Hippocampal formation (tissue), 2 donors: ENCODE data around the gene TMCC3.
"Not testable (repeated sequence)": the region's sequence is repeated elsewhere in the genome, so short reads cannot be mapped to it uniquely, and the experiment has no call there.

Experiments
- DNase-seq, 2 donors: peaks; one replicate each; lab custom pipeline; 2025; lab: John Stamatoyannopoulos, UW

Gene TMCC3

DNA sequence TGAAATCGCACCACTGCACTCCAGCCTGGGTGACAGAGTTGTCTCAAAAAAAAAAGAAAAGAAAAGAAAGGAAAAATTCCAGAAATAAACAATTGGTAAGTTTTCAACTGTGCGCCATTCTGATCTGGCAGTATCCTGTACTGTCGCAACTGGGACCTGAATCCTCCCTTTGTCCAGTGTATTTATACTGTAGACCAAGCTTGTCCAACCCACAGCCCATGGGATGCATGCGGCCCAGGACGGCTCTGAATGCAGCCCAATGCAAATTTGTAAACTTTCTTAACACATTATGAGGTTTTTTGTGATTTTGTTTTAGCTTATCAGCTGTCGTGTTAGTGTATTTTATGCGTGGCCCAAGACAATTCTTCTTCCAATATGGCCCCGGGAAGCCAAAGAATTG is 84.7 kb downstream of the TMCC3 start:
- no peak for DNase-seq

GRCh38 chr12:94563286-94563685 is 87.1 kb downstream of the TMCC3 start:
- DNase-seq = no peak

DNA sequence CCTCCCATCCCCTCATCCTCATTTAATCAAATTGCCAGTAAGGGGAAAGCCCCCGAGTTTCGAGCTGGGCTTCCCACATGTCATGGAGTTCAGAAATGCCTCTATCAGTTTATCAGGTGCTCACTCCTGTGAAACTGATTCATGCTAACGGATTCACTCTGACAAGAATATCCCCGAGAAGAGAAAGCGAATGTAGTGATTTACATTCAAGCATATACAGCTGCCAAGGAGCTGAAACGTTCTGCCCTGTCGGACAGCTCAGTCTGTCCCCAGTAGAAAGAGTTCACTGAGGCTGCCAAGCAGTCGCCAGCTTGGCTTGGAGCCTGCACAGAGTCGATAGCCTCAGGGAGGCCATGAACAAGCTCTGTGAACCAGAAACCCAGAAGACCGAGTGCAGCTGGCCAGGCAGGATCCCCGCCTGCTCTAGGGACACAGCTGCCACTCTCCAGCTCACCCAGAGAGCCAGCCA is 88.4 kb downstream of the TMCC3 start:
- DNase-seq = peak; percentile 79 to 80

DNA sequence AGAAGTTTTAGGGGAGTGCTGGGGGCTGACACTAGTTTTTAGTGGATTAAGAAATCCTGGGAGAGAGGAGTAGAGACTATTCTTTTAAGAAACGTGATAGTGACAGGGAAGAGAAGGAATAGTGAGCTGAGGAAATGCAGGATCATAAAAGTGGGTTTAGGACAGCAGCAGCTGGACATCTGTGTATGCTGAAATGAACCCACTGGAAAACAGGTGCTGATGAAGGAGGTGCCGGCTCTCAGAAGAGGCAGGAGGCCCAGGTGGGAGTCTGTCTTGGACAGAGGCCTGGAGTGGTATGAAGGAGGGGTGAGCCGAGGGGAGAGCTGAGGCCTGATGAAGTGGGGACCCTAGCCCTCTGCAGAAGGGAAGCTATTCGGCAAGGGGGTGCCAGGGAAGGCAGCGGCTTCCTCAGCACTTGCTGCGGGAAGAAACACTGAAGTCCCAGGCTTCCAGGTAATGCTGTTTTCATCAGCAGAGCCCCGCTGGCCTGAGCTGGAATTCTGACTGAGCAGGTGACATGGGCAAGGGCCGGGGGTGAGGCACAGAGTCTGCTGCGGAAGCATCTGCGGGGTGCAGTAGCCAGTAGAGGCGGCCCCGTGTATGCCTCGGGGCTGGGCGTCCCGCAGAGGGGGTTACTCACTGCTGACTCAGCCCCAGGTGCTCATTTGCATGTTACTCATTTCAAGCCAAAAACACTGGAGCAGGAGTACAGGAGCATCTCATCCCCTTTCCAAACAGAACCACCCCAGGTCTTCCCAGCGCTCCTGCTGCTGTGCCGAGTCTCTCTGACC is 89.7 kb downstream of the TMCC3 start:
- peak; percentile 31 to 42 for DNase-seq

- no peak for DNase-seq
These were observed 91.7 kb downstream of the TMCC3 start for GRCh38 chr12:94558612-94559011.

DNA sequence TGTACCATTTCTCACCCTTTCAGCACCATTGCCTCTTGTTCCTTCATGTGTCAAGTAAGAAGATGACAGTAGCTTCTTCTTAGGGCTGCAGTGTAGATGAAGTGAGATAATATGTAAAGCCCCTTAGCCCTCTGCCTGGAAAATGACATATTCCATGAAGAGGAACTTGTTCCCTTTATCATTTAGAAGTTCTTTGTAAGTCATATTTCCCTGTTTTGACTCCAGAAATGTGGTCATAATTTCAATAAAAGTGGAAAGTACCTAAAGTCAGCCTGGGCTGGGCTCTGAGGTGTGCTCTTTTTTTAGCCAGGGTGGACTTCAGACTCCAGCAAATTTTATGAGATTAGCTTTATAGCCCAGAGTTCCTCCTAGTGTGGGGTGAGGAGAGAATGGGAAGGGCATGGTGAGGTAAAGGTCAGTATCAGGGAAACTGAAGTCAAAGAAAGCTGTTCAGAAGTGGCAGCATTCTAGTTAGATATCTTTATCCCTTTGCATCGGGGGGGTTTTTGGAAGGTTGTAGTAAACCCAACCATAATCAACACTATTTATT is 92.5 kb downstream of the TMCC3 start:
- DNase-seq = no peak

DNA sequence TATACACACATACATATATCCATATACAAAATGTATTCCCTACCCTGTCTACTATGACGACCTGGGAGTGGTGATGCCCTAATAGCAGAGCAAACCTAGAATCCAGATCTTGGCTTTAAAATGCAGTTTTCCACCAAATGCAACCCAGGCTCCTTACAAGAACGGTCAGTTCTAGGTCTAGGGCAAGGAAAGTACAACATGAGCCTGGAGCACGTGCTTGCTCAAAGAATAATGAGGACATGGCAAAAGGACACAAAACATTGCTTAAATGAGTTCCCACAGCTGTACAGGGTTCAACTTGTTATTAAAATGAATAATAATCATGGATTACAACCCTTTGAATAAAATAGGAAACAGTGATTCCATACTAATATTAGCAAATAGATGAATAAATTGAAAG is 94.7 kb downstream of the TMCC3 start:
- no peak for DNase-seq

DNA sequence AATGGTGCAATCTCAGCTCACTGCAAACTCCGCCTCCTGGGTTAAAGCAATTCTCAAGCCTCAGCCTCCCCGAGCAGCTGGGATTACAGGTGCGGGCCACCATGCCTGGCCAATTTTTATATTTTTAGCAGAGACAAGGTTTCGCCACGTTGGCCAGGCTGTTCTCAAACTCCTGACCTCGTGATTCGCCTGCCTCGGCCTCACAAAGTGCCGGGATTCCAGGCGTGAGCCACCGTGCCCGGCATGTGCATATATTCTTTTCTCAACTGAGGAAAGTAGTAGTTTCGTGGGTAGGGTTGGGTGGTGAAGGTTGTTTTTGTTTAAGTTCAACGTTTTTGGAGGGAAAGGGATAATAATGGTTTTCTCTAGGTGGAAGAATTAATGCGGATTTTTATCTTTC is 96.5 kb downstream of the TMCC3 start:
- DNase-seq = no peak

DNA sequence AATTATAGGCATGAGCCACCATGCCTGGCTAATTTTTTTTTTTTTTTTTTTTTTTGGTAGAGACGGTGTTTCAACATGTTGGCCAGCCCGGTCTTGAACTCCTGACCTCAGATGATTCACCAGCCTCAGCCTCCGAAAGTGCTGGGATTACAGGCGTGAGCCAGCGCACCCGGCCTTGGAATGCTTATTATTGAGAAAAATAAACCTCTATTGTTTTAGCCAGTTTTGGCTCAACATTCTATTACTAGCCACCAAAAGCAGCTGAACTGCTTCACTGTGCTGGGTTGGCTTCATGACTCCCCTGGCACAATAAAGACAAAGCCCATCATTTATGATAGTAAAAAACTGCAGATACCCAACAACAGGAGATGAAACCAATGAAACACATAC is 97.2 kb downstream of the TMCC3 start:
- DNase-seq = peak; percentile 20 to 81

- DNase-seq = no peak
These were observed 98.5 kb downstream of the TMCC3 start for GRCh38 chr12:94551810-94552209.

GRCh38 chr12:94550964-94551363 is 99.4 kb downstream of the TMCC3 start:
- DNase-seq = no peak

- DNase-seq = not testable (repeated sequence)
These were observed 101.5 kb downstream of the TMCC3 start for GRCh38 chr12:94548833-94549232.

GRCh38 chr12:94545935-94546771 is 104.2 kb downstream of the TMCC3 start:
- DNase-seq = peak; percentile 36 to 45

DNA sequence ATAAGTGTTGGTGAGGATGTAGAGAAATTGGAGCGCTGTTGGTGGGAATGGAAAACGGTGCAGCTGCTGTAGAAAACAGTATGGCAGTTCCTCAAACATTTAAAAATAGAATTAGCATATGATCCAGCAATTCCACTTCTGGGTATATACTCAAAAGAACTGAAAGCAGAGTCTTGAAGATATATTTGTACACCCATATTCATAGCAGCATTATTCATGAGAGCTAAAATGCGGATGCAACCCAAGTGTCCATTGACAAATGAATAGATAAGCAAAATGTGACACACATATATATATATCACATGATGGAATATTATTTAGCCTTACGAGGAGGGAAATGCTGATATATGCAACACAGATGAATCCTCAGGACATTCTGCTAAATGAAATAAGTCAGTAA is 106.0 kb downstream of the TMCC3 start:
- DNase-seq = no peak

DNA sequence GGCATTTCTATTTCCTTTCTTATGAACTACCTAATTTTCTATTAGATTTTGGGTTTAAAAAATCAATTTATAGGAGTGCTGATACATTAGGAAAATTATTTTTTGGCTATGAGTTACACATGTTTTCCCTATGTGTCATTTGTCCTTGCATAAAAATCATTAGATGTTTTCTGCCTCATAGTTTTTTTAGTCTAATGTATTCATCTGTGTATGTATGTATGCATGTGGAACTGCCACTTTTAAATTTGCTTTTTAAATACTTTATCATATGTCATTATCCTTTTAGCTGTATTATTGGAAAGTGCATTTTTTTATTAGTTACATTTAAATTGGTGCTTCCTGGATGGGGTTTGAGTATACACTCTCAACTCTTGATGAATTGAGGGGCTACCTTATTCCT is 112.0 kb downstream of the TMCC3 start:
- no peak for DNase-seq

DNA sequence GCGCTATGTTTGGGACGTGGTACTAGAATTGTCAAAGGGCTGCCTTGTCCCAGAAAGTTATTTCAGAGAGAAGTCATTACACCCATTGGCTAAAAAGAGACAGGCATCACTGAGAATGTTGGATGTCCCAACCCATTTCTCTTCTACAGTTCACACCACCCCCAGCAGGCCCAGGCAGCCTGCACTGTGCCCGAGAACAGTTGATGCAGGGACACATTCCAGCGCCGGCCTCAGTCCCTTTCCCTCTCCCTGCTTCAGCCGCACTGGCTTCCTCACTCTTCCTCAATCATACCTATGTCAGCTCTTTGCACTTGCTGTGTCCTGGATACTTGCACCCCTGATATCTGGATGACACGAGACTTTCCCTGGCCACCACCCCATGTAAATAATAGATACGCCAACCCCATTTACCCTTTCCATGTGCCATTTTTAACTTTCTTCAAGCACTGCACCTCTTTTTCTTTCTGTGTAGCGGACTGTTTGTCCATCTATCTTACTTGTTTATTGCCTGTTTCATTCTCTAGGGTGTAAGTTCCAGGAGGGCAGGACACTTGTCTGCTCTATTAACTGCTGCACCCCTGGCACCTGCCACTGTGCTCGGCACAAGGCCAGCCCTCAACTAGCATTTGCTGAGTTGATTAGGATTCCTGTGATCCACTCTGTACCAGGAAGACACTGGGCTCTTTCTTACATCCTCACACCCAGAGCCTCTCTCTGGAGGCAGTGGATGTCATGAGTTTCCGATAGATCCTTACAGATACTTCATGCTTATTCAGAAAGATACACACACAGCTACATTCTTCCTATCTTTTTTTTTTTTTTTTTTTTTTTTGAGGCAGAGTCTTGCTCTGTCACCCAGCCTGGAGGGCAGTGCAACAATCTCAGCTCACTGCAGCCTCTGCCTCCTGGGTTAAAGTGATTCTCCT is 114.1 kb downstream of the TMCC3 start:
- DNase-seq = no peak

GRCh38 chr12:94535510-94535921 is 114.8 kb downstream of the TMCC3 start:
- no peak for DNase-seq

GRCh38 chr12:94534774-94535509 is 115.4 kb downstream of the TMCC3 start:
- no peak for DNase-seq

- no peak for DNase-seq
These were observed 116.1 kb downstream of the TMCC3 start for GRCh38 chr12:94534278-94534677.

DNA sequence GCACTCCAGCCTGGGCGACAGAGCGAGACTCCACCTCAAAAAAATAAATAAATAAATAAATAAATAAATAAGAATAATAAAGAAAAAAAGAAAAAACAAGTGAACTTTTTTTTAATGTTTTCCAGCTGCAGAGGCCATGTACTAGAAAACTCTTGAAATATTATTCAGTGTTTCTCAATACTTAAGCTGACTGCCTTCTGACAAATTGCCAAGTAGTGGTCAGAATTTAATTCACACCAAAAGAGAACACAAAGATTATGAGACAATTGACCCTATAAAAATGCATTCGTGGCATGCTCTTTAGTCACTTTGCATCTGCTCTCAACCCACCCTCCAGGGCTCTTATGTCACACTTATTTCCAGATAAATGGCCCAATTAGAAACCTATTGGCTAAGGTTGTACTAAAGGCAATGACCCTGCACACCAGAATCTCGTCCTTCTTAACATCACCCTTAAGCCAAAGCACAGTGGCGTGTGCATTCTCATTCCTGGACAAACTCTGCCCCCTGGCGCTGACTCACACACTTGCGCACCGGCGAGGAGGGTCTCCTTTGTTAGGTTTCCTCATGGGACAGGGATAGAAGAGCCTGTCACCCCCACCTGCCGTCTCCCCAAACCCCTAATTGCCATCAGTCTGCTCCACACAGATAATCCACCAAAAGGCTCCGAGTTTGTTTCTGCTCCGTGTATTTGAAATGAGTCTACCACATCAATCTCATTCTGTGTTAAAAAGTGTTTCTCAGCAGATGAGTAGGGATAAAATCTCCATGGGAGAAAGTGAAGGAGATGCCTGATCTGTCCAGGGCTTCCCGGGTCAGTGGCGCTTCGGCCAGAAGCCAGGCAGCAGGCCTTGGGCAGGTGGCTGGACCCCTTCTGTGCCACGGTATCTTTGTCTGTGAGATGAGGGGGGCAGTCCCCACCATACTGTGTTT is 117.6 kb downstream of the TMCC3 start:
- peak in 1 of 2 donors; percentile 63 for DNase-seq
